WTC11 (cell line): ENCODE data around the gene WRAP53. TPM values are rescaled to one million over a fixed set of nuclear protein-coding genes. Genes with fewer than 3 reads are reported as not detected.

ENCODE experiments used
- ATAC-seq: fragments of 200-7000 bp; cut with Tn5 transposase; 2 replicates; pipeline ENCODE4 v1.10.0; 2021; ENCODE audit warnings: mild to moderate bottlenecking, moderate library complexity
- CTCF ChIA-PET: fragments of 300-600 bp; sonication (Branson Sonifier 250); formaldehyde crosslinking; loops from one replicate; lab custom pipeline; 2021; ENCODE audit warnings: antibody characterized with exemption; lab: Charles Lee
- POLR2A ChIA-PET: fragments of 350-600 bp; sonication (Branson Sonifier 250); formaldehyde crosslinking; loops from one replicate; lab custom pipeline; 2021; ENCODE audit warnings: antibody characterized with exemption; lab: Charles Lee
- DNase-seq: peaks from one replicate; pipeline ENCODE4 v3.0.0; 2021; ENCODE audit warnings: low spot score
- H3K27ac Mint-ChIP-seq: 2 replicates; pipeline ENCODE4 v1.8.0; 2021; ENCODE audit warnings: mixed read lengths
- H3K27me3 Mint-ChIP-seq: 2 replicates; pipeline ENCODE4 v1.8.0; 2021; ENCODE audit warnings: low read depth, mild to moderate bottlenecking, moderate library complexity, mixed read lengths
- H3K36me3 Mint-ChIP-seq: 2 replicates; pipeline ENCODE4 v1.8.0; 2021; ENCODE audit warnings: mixed read lengths
- H3K4me1 Mint-ChIP-seq: 2 replicates; pipeline ENCODE4 v1.8.0; 2022; ENCODE audit warnings: mixed read lengths
- H3K4me3 Mint-ChIP-seq: 2 replicates; pipeline ENCODE4 v1.8.0; 2021; ENCODE audit warnings: mild to moderate bottlenecking, moderate library complexity, mixed read lengths
- H3K9me3 Mint-ChIP-seq: 2 replicates; pipeline ENCODE4 v1.8.0; 2021; ENCODE audit warnings: mixed read lengths
- ATF1 ChIP-seq: sonication (generic); formaldehyde crosslinking; IDR thresholded peaks from 2 replicates; pipeline ENCODE4 v1.8.1; 2023; ENCODE audit warnings: mild to moderate bottlenecking, moderate library complexity, missing genetic modification reagents
- FOXK1 ChIP-seq: sonication (generic); formaldehyde crosslinking; IDR thresholded peaks from 2 replicates; pipeline ENCODE4 v1.8.0; 2022; ENCODE audit warnings: mild to moderate bottlenecking, moderate library complexity, missing genetic modification reagents
- GRHL2 ChIP-seq: fragments of 250-450 bp; sonication (Bioruptor Pico); IDR thresholded peaks from 2 replicates; pipeline ENCODE4 v1.8.0; 2022; ENCODE audit warnings: mild to moderate bottlenecking, moderate library complexity; ENCODE audit not compliant: insufficient replicate concordance, severe bottlenecking
- GTF2I ChIP-seq: fragments of 250-450 bp; sonication (Bioruptor Pico); conservative IDR thresholded peaks from 2 replicates; pipeline ENCODE4 v1.4.0; 2021; ENCODE audit warnings: mild to moderate bottlenecking
- NFYB ChIP-seq: sonication (generic); formaldehyde crosslinking; conservative IDR thresholded peaks from 2 replicates; pipeline ENCODE4 v1.8.0; 2022; ENCODE audit warnings: low read depth, missing genetic modification reagents
- TCF7 ChIP-seq: sonication (generic); formaldehyde crosslinking; IDR thresholded peaks from 2 replicates; pipeline ENCODE4 v1.8.0; 2022; ENCODE audit warnings: mild to moderate bottlenecking, low read depth, missing genetic modification reagents, moderate library complexity
- TP53 ChIP-seq: sonication (generic); formaldehyde crosslinking; IDR thresholded peaks from 2 replicates; pipeline ENCODE4 v1.8.1; 2023; ENCODE audit warnings: mild to moderate bottlenecking, missing genetic modification reagents
- ZNF263 ChIP-seq: sonication (generic); formaldehyde crosslinking; IDR thresholded peaks from 2 replicates; pipeline ENCODE4 v1.8.1; 2022; ENCODE audit warnings: low read depth, mild to moderate bottlenecking, moderate library complexity, missing genetic modification reagents
- total RNA-seq: library from RNA; stranded (reverse); gene quantifications from 3 replicates; pipeline ENCODE4 v1.2.3, GENCODE V29; 2021
- TF ChIP-seq, protein P1 (sequence below): sonication (generic); formaldehyde crosslinking; IDR thresholded peaks from 2 replicates; pipeline ENCODE4 v1.8.1; 2022; ENCODE audit warnings: low read depth, missing genetic modification reagents, borderline replicate concordance
- TF ChIP-seq, protein P2 (sequence below): sonication (generic); formaldehyde crosslinking; IDR thresholded peaks from 2 replicates; pipeline ENCODE4 v1.8.0; 2022; ENCODE audit warnings: mild to moderate bottlenecking, missing genetic modification reagents
- TF ChIP-seq, protein P3 (sequence below): sonication (generic); formaldehyde crosslinking; conservative IDR thresholded peaks from 2 replicates; pipeline ENCODE4 v1.8.1; 2022; ENCODE audit warnings: mild to moderate bottlenecking, missing genetic modification reagents
- TF ChIP-seq, protein P4 (sequence below): fragments of 250-450 bp; sonication (Bioruptor Pico); IDR thresholded peaks from 2 replicates; pipeline ENCODE4 v1.9.0; 2021; ENCODE audit warnings: mild to moderate bottlenecking, borderline replicate concordance
- TF ChIP-seq, protein P5 (sequence below): sonication (generic); formaldehyde crosslinking; IDR thresholded peaks from 2 replicates; pipeline ENCODE4 v1.8.0; 2023; ENCODE audit warnings: mild to moderate bottlenecking, missing genetic modification reagents
- TF ChIP-seq, protein P6 (sequence below): sonication (generic); formaldehyde crosslinking; IDR thresholded peaks from 2 replicates; pipeline ENCODE4 v1.8.0; 2022; ENCODE audit warnings: missing genetic modification reagents

The WRAP53 gene
- total RNA-seq, 1 experiment from 2014 or later, result 37.2 TPM

DNA sequence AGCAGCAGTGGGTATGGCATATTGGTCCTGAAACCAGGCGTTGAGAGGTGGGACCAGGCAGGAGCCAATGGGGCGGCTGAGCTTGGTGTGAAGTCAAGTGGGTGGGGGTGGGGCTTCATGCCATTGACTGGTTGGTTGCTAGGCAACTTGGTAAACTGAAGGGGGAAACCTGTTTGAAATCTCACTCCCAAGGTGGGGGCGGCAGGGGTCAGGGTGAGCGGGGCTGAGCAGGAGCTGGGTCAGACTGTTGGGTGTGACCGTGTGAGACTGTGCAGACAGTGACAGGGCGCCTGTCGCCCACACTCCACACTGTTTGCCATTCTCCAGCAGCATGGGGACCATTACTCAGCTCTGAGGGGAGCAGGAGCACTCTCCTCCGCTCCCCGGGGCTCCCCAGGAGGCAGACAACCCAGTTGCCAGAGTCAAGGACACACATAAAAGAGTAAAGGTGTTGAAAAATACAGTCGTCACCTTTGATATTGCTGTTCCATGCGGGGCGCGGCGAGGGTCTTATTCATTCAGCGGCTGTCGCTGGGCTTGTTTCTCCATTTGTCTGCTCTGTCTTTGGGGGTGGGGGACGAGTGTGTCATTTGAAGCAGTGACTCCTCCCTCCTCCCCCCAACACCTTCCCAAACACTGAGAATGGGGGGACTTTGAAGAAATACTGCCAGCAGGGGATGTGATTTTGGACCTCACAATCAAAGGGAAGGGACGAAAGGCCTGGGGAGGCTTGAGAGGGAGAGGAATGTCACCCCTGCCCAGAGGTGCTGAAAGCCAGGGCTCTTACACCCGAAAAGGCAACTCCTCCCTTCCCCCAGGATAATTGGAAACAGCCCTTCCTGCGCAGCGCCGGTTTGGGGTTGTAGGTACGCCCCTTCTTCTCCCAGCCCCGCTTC lies 15.6 kb downstream of the WRAP53 start:
- H3K27me3 Mint-ChIP-seq, result peaks cover 13% of the 10 kb centered on the region
- peak overlapping the region; percentile 86 for H3K4me3 Mint-ChIP-seq
- DNase-seq (peak; percentile 81), ATAC-seq (peak; percentile 68)
- POLR2A ChIA-PET, result interaction anchor here (0.6 to 4.0 kb wide), 15 partner anchors 13 to 166 kb away, joined by 3 to 55 read pairs (median 5); partner anchors contain the start of genes ATP1B2, DNAH2, SAT2 and TP53
- H3K27ac Mint-ChIP-seq, result peak overlapping the region; percentile 88
- H3K36me3 Mint-ChIP-seq, result peaks cover 2% of the 10 kb centered on the region; the same call in 1 of the 2 replicates
- peaks cover 30% of the 10 kb centered on the region for H3K4me1 Mint-ChIP-seq
- TF ChIP-seq, protein P1, sequence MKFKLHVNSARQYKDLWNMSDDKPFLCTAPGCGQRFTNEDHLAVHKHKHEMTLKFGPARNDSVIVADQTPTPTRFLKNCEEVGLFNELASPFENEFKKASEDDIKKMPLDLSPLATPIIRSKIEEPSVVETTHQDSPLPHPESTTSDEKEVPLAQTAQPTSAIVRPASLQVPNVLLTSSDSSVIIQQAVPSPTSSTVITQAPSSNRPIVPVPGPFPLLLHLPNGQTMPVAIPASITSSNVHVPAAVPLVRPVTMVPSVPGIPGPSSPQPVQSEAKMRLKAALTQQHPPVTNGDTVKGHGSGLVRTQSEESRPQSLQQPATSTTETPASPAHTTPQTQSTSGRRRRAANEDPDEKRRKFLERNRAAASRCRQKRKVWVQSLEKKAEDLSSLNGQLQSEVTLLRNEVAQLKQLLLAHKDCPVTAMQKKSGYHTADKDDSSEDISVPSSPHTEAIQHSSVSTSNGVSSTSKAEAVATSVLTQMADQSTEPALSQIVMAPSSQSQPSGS (CRISPR knock-in tag), result no peak
- TF ChIP-seq NFYB (CRISPR knock-in tag) (peak; percentile 16; the same call in 1 of the 2 replicates), TP53 (CRISPR knock-in tag) (no peak), FOXK1 (CRISPR knock-in tag) (no peak), ZNF263 (CRISPR knock-in tag) (no peak)
- TF ChIP-seq, protein P2, sequence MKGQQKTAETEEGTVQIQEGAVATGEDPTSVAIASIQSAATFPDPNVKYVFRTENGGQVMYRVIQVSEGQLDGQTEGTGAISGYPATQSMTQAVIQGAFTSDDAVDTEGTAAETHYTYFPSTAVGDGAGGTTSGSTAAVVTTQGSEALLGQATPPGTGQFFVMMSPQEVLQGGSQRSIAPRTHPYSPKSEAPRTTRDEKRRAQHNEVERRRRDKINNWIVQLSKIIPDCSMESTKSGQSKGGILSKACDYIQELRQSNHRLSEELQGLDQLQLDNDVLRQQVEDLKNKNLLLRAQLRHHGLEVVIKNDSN, result no peak
- TF ChIP-seq, protein P3, sequence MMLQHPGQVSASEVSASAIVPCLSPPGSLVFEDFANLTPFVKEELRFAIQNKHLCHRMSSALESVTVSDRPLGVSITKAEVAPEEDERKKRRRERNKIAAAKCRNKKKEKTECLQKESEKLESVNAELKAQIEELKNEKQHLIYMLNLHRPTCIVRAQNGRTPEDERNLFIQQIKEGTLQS (CRISPR knock-in tag), result no peak
- TF ChIP-seq, protein P4, sequence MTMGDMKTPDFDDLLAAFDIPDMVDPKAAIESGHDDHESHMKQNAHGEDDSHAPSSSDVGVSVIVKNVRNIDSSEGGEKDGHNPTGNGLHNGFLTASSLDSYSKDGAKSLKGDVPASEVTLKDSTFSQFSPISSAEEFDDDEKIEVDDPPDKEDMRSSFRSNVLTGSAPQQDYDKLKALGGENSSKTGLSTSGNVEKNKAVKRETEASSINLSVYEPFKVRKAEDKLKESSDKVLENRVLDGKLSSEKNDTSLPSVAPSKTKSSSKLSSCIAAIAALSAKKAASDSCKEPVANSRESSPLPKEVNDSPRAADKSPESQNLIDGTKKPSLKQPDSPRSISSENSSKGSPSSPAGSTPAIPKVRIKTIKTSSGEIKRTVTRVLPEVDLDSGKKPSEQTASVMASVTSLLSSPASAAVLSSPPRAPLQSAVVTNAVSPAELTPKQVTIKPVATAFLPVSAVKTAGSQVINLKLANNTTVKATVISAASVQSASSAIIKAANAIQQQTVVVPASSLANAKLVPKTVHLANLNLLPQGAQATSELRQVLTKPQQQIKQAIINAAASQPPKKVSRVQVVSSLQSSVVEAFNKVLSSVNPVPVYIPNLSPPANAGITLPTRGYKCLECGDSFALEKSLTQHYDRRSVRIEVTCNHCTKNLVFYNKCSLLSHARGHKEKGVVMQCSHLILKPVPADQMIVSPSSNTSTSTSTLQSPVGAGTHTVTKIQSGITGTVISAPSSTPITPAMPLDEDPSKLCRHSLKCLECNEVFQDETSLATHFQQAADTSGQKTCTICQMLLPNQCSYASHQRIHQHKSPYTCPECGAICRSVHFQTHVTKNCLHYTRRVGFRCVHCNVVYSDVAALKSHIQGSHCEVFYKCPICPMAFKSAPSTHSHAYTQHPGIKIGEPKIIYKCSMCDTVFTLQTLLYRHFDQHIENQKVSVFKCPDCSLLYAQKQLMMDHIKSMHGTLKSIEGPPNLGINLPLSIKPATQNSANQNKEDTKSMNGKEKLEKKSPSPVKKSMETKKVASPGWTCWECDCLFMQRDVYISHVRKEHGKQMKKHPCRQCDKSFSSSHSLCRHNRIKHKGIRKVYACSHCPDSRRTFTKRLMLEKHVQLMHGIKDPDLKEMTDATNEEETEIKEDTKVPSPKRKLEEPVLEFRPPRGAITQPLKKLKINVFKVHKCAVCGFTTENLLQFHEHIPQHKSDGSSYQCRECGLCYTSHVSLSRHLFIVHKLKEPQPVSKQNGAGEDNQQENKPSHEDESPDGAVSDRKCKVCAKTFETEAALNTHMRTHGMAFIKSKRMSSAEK (CRISPR knock-in tag), result peak; percentile 36; the same call in 1 of the 2 replicates
- TF ChIP-seq, all 79 proteins: peak for 2
- CTCF ChIA-PET, result interaction anchor here (0.6 to 6.1 kb wide), 20 partner anchors 8 to 505 kb away, joined by 3 to 72 read pairs (median 4); partner anchors contain the start of genes DNAH2, FXR2, NAA38 and SAT2
- no peaks in the 10 kb centered on the region for H3K9me3 Mint-ChIP-seq

DNA sequence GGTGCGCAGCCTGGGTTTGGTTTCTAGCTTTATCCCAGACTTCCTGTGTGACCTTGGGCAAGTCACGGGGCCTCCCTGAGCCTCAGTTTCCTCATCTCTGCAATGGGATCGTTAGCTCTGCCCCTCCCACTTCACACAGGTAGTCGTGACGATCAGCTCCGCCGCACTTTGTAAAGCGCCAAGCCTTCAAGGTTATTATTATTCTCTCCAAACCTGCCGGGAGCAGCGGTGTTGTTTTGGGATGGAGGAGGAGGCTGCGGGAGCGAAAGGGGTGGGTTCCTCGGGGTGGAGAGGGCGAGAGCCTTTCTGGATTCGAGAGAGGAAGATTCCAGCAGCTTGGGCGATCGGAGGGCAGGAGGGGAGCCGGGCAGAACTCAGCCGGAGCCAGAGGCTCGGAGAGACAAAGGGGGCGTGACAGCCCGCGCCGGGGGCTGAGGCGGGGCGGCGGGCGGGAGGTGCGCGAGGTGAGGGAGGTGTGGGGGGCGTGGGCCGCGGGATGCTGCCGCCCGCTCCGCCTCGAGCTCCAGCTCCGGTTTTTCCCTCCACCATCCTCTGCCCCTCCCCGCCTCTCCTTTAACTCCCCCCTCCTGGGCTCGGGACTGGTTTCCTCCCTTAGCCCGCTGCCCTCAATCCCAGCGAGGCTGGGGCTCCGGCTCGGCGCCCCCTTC lies 16.5 kb downstream of the WRAP53 start, which contains the start of gene EFNB3:
TSS of gene EFNB3 (plus strand) at position 602 of the 668 bp plus-strand sequence. CDS start 397 bp downstream, outside the sequence.
- H3K27ac Mint-ChIP-seq, result peak within 1 kb of the TSS; percentile 88
- peak within 1 kb of the TSS; percentile 86 for H3K4me3 Mint-ChIP-seq
- ATAC-seq (peak; percentile 64), DNase-seq (peak; percentile 79)
- no peaks in the 10 kb centered on the region for H3K9me3 Mint-ChIP-seq
- H3K27me3 Mint-ChIP-seq, result peaks cover 13% of the 10 kb centered on the region
- peaks cover 30% of the 10 kb centered on the region for H3K4me1 Mint-ChIP-seq
- ChIA-PET POLR2A (interaction anchor here (0.9 to 4.0 kb wide), 5 partner anchors 12 to 131 kb away, joined by 4 to 55 read pairs (median 13); partner anchors contain the start of genes DNAH2, TP53 and WRAP53), CTCF (interaction anchor here (0.6 to 6.1 kb wide), 11 partner anchors 9 to 119 kb away, joined by 3 to 72 read pairs (median 8); partner anchors contain the start of genes DNAH2, SAT2, SHBG and SOX15)
- peaks cover 2% of the 10 kb centered on the region; the same call in 1 of the 2 replicates for H3K36me3 Mint-ChIP-seq
- peak; percentile 7; the same call in 1 of the 2 replicates for TF ChIP-seq TCF7 (CRISPR knock-in tag)
- TF ChIP-seq GTF2I (CRISPR knock-in tag), result peak; percentile 94
- TF ChIP-seq GRHL2 (CRISPR knock-in tag), result no peak
- TF ChIP-seq FOXK1 (CRISPR knock-in tag), result peak; percentile 41; the same call in 1 of the 2 replicates
- TF ChIP-seq, protein P5, sequence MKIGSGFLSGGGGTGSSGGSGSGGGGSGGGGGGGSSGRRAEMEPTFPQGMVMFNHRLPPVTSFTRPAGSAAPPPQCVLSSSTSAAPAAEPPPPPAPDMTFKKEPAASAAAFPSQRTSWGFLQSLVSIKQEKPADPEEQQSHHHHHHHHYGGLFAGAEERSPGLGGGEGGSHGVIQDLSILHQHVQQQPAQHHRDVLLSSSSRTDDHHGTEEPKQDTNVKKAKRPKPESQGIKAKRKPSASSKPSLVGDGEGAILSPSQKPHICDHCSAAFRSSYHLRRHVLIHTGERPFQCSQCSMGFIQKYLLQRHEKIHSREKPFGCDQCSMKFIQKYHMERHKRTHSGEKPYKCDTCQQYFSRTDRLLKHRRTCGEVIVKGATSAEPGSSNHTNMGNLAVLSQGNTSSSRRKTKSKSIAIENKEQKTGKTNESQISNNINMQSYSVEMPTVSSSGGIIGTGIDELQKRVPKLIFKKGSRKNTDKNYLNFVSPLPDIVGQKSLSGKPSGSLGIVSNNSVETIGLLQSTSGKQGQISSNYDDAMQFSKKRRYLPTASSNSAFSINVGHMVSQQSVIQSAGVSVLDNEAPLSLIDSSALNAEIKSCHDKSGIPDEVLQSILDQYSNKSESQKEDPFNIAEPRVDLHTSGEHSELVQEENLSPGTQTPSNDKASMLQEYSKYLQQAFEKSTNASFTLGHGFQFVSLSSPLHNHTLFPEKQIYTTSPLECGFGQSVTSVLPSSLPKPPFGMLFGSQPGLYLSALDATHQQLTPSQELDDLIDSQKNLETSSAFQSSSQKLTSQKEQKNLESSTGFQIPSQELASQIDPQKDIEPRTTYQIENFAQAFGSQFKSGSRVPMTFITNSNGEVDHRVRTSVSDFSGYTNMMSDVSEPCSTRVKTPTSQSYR (CRISPR knock-in tag), result no peak
- TF ChIP-seq, protein P6, sequence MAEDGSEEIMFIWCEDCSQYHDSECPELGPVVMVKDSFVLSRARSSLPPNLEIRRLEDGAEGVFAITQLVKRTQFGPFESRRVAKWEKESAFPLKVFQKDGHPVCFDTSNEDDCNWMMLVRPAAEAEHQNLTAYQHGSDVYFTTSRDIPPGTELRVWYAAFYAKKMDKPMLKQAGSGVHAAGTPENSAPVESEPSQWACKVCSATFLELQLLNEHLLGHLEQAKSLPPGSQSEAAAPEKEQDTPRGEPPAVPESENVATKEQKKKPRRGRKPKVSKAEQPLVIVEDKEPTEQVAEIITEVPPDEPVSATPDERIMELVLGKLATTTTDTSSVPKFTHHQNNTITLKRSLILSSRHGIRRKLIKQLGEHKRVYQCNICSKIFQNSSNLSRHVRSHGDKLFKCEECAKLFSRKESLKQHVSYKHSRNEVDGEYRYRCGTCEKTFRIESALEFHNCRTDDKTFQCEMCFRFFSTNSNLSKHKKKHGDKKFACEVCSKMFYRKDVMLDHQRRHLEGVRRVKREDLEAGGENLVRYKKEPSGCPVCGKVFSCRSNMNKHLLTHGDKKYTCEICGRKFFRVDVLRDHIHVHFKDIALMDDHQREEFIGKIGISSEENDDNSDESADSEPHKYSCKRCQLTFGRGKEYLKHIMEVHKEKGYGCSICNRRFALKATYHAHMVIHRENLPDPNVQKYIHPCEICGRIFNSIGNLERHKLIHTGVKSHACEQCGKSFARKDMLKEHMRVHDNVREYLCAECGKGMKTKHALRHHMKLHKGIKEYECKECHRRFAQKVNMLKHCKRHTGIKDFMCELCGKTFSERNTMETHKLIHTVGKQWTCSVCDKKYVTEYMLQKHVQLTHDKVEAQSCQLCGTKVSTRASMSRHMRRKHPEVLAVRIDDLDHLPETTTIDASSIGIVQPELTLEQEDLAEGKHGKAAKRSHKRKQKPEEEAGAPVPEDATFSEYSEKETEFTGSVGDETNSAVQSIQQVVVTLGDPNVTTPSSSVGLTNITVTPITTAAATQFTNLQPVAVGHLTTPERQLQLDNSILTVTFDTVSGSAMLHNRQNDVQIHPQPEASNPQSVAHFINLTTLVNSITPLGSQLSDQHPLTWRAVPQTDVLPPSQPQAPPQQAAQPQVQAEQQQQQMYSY, result peak; percentile 99
- TF ChIP-seq ATF1, result no peak
